Measurements from ENCODE around the gene CSNK1G2.

The CSNK1G2 gene

DNA sequence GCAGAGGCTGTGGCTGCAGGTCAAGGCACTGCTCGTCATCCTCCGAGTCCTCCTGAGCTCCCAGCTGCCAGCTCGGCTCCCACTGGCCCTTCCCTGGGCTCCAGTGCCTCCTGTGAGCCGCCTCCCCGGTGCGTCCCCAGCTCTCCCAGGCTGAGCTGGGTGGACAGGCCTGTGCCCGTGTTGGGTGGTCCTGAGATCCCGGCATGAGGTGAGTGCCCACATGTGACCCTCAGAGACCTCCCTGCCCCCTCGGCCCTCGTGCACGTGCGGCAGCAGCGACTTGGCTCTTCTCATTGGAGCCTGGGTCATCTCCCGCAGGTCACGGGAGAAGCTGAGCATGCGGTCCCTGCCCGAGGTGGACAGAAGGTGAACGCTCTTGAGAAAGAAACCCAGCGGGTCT is 20.3 kb upstream of the CSNK1G2 start:
- no peak for DNase-seq

DNA sequence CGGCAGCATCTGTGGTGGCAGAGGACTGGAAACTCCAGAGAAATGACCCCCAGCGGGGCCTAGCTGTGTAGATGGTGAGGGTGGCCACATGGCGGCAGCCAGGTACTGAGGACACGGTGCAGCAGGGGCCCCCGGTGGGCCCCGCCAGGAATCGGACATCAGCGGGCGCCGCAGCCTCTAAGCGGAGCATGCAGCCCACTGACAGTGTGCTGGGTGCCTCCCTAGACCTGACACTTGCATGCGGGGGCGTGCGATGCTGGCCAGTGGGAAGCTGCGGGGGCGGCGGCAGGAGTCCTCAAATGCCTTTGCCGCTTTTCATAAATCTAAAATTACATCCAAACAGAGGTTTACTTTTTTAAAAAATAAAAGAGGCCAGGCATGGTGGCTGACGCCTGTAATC is 19.6 kb upstream of the CSNK1G2 start:
- no peak for DNase-seq

DNA sequence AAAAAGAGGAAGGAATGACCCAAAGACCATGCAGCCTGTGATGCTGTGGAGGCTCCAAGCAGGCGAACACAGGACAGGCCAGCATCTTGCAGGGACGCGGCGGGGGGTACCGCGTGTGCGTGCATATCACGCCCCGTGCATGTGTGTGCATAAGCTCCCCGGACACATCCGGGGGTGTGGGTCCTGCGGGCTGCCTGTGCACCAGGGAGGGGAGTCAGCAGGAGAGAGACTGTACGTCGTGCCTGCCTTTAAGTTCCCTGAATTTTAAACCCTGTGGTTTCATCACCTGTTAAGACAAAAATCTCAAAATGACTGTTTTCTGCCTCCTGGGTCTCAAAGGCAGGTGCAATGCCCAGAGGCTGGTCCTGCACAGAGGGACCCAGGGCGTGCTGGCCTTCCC is 19.1 kb upstream of the CSNK1G2 start:
- no peak for DNase-seq

DNA sequence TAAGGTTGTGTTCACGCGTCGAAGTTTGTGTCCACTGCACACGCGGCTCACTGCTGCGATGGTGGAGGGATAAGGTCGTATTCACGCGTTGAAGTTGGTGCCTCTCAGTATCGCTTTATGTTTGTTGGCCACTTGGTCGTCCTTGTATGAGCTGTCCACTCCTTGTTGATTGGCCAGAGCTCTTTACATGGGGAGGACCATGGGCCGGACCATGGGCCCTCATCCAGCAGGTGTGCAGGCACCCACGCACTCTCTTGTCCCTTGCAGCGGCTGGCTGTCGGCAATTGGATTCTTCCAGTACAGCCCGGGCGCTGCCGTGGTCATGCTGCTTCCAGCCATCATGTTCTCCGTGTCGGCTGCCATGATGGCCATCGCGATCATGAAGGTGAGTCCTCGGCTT is 18.2 kb upstream of the CSNK1G2 start:
- DNase-seq, result no peak

DNA sequence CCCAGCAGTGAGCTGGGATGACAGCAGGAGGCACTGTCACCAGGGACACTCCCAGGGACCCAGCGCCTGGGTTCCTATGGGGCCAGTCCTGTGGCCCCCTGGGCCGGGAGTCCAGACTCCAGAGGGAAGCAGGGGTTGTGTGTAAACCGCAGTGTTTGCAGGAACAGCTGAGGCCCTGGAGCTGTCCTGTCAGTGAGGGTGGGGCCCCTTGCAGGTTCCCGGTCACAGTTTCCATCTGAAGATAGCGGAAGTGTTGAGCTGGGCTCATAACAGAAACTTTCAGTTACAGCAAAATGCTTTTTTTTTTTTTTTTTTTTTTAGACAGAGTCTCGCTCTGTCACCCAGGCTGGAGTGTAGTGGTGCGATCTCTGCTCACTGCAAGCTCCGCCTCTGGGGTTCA is 17.7 kb upstream of the CSNK1G2 start:
- DNase-seq, result no peak

DNA sequence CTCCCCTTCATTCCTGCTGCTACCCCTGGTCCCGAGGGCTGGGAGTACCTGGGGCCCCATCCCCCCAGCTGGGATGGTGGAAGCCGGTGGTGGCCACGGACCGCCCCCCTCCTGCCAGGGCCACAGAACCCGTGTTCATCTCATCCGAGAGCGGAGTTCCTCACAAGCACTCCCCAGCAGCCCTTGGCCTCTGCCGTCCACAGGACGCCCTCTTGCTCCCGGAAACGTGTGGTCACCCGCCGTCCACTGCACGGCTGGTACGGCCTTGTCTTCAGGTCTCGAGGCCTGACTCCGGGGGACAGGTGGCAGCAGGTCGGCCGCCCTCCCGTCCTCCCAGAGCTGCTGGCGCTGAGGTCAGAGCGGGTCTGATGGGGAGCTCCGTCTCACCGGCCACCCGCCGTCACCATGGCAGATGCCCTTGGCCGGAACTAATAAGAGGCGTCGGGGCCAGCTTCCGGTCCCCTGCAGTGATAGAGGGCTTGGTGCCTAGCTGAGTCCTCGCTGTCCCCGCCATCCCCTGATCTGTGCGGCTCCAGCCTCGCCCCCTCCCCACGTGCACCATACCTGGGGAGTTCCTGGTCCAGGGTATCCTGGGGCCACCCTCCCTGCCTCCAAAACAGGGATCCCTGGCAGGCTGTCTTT is 16.5 kb upstream of the CSNK1G2 start:
- DNase-seq, result no peak

DNA sequence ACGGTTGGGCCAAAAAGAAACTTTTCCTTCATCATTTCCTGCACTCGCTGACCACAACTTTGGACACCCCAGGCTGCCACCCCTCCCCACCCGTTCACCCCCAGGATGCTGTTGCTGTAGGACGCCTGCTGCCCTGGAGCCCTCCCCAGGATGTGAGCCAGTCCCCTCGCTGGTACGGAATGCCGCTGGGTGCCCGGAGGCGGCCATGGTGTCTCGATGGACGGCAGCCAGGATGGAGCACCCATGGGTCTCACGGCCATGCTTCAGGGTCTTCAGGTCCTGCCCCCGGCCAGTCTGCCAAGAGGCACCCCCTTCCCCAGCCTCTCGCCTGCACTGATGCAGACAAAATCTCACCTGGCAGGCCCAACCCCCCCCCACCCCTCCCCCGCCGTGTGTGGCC is 15.4 kb upstream of the CSNK1G2 start:
- DNase-seq, result no peak

DNA sequence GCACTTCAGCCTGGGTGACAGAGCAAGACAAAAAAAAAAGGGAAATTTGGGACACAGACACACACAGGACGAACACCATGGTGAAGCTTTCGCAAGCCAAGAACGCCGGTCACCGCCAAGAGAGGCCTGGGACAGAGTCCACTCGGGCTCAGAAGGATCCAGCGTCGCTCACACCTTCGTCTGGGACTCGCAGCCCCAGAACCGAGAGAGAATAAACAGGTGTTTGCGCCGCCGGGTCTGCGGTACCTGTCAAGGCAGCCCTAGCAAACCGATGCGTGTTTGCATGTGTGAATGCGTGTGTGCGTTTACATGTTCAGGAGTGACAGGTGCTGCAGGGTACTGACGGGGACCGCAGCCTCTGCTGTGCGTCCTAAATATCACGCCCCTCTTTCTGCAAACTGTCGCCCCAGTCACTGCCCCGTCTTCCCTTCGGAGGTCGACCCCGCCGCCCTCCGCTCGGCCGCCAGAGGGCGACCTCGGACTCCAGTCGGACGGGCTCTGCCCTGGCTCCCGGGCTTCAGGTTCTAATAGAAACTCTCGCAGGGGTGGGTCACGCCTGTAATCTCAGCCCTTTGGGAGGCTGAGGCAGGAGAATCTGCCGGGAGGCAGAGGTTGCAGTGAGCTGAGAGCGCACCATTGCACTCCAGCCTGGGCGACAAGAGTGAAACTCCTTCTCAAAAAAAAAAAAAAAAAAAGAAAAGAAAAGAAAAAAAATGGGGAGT is 11.8 kb upstream of the CSNK1G2 start:
- peak; percentile 71 for DNase-seq

DNA sequence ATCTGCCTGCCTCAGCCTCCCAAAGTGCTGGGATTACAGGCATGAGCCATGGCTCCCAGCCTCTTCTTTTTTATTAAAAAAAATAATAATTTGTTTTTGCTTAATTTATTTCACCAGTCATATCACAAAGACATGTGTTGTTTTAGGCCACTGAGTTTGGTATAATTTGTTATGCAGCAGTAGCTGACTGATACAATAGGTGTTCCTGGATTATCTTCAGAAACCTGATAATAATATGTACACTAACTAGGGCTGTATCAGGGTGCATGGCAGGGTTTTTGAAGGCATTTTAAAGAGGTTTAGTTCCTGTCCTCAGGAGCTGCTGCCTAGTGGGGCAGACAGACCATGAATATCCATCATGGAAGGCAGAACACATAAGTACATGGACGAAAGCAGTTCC is 9.5 kb upstream of the CSNK1G2 start:
- DNase-seq, result no peak

DNA sequence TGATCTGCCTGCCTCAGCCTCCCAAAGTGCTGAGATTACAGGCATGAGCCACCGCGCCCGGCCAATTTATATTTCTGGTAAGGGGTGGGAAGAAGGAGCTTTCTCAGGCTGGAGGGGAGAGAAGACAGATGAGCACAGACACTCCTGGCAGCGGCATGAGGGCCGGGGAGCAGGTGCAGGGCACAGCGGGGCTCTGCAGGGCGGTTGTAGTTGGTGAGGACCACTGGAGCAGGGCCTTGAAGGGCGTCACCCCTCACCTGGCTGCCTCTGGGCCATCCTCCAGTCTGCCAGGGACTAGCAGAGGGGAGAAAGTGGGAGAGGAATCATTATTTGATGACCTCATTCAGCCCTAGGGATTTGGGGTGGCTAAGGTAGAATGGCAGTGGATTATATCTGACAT is 8.6 kb upstream of the CSNK1G2 start:
- no peak for DNase-seq

DNA sequence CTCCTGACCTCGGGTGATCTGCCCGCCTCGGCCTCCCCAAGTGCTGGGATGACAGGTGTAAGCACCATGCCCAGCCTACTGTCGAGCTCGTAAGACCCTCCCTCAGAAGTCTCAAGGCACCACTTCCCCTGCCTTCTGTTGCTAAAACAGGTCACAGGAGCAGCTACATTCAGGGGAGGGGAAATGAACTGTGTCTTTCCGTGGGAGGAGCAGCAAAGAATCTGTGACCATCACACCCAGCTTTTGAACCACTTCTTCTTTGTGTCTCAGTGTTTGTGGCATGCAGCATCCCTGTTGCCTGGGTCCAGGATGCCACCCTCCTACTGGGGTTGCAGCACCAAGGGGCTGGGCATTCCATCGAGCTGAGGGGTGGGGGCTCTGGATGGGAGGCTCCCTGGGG is 7.7 kb upstream of the CSNK1G2 start:
- no peak for DNase-seq

DNA sequence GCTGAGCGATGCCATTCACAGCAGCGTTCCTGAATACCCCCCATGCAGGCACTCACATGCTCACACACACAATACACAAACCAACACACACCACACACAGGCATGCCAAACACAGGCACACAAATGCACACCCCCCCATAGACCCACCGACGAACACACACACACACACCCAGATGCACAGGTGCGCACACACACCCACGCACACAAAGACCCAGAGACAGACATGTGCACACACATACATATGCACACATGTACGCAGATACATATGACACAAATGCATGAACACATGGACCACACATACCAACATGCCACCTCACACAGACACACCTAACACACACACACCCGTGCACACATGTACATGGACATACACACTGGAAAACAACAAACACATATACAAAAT is 7.0 kb upstream of the CSNK1G2 start:
- no peak for DNase-seq

DNA sequence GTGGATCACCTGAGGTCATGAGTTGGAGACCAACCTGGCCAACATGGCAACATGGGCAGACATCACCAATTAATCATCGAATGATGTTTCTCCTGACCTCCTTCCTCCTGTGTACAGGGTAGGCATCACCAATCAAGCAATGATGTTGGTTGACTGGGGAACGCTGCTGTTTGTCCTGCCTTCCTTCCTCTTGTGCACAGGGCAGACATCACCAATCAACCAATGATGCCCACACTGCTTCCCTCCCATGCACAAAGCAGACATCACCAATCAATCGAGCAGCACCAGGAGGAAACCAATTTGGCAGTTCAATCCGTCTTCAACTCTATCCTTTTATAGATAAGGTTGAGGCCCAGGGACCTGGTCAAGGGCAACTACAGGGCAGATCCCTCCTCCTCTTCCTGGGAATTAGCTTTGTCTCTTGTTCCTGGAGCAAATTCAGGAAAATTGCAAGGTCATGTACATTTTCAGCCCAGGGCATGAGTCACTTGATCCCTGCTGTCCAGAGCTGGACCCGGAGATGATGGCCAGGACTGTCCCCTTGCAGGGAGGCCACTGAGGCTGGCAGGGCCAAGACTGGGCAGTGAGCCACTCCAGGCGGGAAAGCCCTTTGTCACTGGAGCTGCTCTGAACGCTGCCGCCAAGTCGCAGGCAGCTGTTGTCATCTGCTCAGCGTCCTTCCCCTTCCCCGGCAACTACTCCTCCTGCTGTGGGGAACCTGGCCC is 5.3 kb upstream of the CSNK1G2 start:
- no peak for DNase-seq

DNA sequence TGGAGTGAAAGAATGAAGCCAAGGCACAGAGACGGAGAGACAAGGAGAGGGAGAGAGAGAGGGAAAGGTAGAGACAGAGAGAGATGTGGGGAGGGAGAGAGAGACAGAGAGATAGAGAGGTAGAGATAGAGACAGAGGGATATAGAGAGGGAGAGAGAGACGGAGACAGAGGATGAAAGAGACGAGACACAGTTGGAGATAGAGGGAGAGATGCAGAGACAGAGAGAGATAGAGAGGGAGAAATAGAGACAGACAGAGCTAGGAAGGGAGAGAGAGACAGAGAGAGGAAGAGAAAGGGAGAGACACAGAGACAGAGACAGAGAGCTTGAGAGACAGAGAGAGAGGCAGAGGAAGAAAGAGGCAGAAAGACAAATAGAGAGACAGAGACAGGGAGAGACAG is 4.5 kb upstream of the CSNK1G2 start:
- no peak for DNase-seq

DNA sequence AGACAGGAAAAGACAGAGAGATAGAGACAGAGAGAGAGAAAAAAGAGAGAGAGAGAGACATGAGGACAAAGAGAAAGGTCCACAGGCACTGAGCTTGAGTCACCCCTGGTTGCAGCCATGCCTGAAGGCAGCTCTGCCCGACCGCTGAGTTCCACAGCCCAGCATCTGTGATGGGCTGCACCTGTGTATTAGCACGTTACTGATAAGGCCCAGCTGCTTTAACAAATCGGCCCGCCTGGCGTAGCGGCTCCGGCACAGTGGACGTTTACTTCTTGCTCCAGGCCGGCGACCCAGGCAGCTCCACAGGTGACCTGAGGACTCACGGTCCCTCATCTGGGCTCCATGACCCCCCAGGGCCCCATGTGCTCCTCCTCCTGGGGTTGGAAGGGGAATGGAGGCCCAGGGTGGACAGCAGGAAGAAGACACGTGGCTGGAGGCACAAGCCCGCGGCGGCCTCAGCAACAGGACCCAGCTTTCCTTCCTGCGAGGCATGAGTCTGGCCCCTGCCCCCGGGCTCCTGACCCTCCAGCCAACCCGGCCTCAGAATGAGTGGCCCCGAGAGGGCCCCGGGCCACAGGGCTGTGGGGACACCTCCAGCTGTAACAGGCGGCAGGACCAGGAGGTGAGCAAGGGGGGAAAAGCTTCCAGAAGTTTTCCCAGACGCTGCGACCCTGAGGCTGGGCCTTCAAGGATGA is 3.9 kb upstream of the CSNK1G2 start:
- DNase-seq, result no peak

DNA sequence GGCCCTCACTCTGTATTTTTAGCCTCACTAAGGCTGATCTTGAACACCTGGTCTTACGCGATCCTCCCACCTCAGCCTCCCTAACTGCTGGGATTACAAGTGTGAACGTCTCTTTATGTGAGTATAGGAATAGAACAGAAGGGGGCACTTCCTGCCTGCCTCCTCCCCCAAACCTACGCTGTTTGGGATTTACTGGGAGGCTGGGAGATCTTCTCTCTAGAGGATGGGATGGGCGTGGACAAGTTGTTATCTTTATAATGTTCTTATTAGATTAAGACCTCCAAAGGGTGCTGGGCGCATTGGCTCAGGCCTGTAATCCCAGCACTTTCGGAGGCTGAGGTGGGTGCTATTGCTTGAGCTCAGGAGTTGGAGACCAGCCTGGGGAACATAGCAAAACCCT is 2.9 kb upstream of the CSNK1G2 start:
- DNase-seq, result no peak

DNA sequence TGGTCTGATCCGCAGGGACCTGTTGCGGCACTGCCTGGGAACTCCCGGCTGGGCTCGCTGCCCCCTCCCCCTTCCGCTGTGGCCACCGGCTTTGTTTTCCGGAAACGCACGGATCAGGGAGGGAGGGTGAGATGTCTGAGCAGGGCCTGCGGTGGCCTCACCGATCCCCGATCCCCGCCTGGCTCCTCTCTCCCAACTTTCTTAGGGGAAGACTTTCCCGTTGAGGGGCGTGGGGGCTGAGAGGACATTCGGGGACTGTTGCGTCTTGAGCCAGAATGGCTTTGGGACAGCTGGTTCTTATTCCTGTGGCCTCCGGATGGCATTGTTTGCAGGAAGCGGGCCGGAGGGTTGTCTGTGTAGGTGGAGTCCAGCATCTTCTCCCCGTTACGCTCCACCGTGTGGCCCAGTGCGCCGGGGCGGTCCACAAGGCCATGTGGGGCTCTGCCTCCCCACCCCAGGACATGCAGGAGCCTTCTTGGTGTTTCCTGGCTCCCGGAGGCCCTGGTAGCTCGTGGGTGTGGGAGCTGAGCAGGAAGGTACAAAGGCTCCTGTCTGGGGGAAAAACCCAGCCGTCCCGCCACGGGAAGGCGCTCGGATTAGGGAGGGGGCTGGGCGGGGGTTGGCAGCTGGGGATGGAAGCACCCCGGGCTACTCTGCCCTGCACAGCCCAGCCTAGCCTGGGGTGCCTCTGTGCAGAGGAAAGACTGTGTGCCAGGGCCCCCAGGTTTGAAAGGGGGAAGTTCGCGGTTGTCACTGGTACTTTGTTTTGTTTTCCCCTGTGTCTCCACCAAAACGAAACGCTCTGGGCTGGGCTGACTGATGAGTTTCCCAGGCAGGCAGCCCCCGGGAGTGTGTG is 1.3 kb downstream of the CSNK1G2 start:
- DNase-seq, result peak; percentile 79

DNA sequence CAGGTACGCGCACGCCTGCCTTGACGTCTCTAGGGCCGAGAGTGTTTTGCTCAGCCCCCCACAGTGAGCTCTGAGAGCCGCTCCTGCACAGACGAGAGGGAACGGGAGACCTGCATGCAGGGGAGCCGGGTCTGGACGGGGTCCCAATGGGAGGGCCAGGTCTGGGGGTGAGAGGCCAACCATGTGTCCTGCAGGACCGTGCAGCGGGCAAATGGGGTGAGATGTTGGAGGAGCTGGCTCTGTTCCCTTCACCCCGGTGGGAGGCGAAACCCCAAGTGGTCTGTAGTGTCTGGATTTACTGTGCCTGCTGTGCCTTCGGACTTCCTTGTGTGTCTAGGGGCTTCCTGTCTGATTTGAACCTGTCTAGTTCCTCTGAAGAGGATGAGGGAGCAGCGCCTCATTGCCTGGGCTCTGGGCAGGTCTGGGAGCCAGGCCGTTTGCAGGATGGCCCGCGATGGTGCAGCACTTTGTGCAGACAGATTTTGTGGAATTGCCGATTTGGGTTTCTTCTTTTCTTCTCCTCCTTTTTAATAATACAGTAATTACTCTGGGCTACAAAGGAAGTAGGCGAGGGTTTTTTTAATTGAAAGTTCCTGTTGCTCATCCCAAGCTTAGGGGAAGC is 2.1 kb downstream of the CSNK1G2 start:
- no peak for DNase-seq

DNA sequence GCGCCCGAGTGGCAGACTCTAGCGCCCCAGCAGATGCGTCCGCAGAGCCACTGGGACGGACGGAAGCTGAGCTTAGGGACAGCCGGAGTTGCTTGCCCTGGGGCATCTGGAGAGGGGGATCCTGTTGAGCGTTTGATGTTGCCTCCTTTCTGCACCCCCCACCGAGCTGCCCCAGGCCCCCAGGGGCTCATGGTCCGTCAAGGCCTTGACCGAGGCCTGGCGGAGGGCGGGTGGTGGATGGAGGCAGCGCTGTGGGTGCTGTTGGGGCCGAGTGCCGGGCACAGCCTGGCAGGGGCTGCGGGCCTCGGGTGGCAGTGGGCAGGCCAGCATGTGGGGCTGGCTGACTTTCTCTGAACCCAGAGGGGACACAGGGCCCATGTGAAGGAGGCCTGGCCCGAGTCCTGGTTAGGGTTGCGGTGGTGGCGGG is 2.7 kb downstream of the CSNK1G2 start:
- no peak for DNase-seq

DNA sequence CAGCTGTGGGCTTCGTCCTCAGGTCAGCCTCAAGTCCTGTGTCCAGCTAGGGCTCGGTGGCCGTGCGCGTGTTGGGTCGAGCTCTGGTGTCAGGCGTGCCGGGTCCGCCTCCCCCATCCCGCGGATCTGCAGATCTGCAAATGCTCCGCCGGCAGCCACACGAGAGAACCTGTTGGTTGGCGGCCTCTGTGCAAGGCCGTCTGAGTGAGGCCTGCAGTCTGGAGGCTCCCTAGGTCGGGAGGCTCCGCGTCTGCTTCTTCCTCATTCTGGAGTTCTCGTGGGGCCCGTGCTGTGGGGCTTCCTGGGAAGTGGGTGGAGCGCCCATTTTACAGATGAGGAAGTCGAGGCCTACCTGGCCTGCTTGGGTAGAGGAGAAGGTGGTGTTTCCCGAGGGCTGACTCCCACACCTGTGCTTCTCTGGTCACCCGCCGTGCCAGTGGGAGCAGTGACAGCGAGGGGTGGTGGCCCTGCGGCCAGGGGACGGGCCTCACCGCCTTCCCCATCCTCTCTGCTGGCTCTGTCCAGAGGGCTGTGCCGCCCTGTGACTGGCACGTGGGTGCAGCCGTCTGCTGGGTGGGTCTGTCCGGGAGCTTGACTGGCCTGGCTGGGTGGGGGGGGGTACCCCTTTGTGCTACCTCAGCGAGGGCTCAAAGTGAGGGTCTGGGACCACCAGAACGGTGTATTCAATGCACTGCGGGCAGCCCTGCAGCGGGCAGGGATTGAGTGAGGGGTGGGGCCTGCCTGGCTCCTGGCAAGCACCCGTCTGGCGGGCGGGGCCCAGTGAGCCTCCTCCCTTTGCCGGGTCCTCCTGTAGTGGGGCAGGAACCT is 3.3 kb downstream of the CSNK1G2 start:
- DNase-seq, result no peak

DNA sequence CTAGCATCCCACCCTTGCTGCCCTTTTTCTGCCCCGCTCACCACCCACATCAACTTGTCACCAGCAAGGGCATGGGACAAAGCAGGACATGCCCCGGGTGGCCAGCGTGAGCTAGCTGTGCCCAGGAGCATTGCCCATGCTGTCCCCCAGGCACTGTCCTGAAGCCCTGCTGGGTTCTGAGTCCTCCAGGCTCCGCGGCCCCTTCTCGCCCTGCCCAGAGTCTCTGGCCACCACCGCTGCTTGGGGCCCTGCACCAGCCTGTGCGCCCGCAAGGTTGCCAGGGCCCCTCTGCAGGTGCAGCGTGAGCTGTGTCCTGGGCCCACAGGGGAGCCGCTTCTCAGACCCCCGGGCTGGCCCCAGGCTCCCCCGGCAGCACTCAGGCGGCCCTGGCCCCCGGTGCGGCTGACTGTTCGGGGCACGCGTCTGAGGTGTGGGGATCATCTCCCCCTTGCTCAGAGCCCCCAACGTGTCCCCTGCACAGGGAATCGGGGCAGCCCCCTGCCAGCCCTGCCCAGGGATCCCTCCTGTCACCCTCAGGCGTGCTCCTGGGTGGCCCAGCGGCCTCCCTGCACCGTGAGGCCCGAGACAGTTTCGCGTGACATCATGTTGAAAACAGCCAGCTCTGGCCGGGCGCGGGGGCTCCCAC is 4.1 kb downstream of the CSNK1G2 start:
- no peak for DNase-seq

Data from 8988T (cell line).